Measurements from ENCODE around the gene TSPAN14.

TSPAN14 gene

GRCh38 chr10:80491251-80492102 lies 37.4 kb downstream of the TSPAN14 start:
- Mint-ChIP-seq H3K27me3 (no peaks in the 10 kb centered on the region), H3K4me3 (no peak overlapping the region), H3K4me1 (peaks cover 98% of the 10 kb centered on the region)

GRCh38 chr10:80492848-80493521 lies 38.9 kb downstream of the TSPAN14 start:
- peaks cover 98% of the 10 kb centered on the region for H3K4me1 Mint-ChIP-seq
- no peak for DNase-seq
- H3K9me3 Mint-ChIP-seq, result peaks cover 7% of the 10 kb centered on the region
- peak; percentile 48 for ATAC-seq
- H3K36me3 Mint-ChIP-seq (ENCODE audit: low read depth), result peaks cover 75% of the 10 kb centered on the region
- peak overlapping the region; percentile 58 for H3K4me3 Mint-ChIP-seq
- H3K27ac Mint-ChIP-seq, result peak overlapping the region; percentile 96
- H3K27me3 Mint-ChIP-seq, result no peaks in the 10 kb centered on the region

More at GRCh38 chr10:80491251-80492102, 37.4 kb downstream of the TSPAN14 start:
- peaks cover 67% of the 10 kb centered on the region for H3K36me3 Mint-ChIP-seq (ENCODE audit: low read depth)
- ATAC-seq, result no peak
- peak overlapping the region; percentile 69 for H3K27ac Mint-ChIP-seq
- DNase-seq, result no peak
- peaks cover 2% of the 10 kb centered on the region for H3K9me3 Mint-ChIP-seq

- H3K9me3 Mint-ChIP-seq, result peaks cover 7% of the 10 kb centered on the region
- ATAC-seq (peak; percentile 49), DNase-seq (no peak)
- H3K36me3 Mint-ChIP-seq (ENCODE audit: low read depth), result peaks cover 75% of the 10 kb centered on the region
- peaks cover 98% of the 10 kb centered on the region for H3K4me1 Mint-ChIP-seq
- H3K27me3 Mint-ChIP-seq, result no peaks in the 10 kb centered on the region
- peak overlapping the region; percentile 96 for H3K27ac Mint-ChIP-seq
- H3K4me3 Mint-ChIP-seq, result peak overlapping the region; percentile 58
Measured at GRCh38 chr10:80493522-80494051, 39.5 kb downstream of the TSPAN14 start.

GRCh38 chr10:80496555-80497172 lies 42.6 kb downstream of the TSPAN14 start:
- Mint-ChIP-seq H3K27ac (peak overlapping the region; percentile 96), H3K27me3 (no peaks in the 10 kb centered on the region), H3K4me1 (peaks cover 98% of the 10 kb centered on the region), H3K4me3 (no peak overlapping the region), H3K36me3 (ENCODE audit: low read depth) (peaks cover 46% of the 10 kb centered on the region), H3K9me3 (peaks cover 7% of the 10 kb centered on the region)
- no peak for DNase-seq
- ATAC-seq, result no peak

- Mint-ChIP-seq H3K36me3 (ENCODE audit: low read depth) (peaks cover 39% of the 10 kb centered on the region), H3K9me3 (peaks cover 7% of the 10 kb centered on the region), H3K4me3 (peak overlapping the region; percentile 54), H3K4me1 (peaks cover 98% of the 10 kb centered on the region), H3K27me3 (no peaks in the 10 kb centered on the region), H3K27ac (peak overlapping the region; percentile 96)
- DNase-seq (no peak), ATAC-seq (peak; percentile 3)
Measured at GRCh38 chr10:80497187-80498077, 43.3 kb downstream of the TSPAN14 start.

GRCh38 chr10:80498078-80498832 lies 44.1 kb downstream of the TSPAN14 start:
- ATAC-seq (peak; percentile 14), DNase-seq (no peak)
- peak overlapping the region; percentile 96 for H3K27ac Mint-ChIP-seq
- peak overlapping the region; percentile 54 for H3K4me3 Mint-ChIP-seq
- H3K9me3 Mint-ChIP-seq, result peaks cover 7% of the 10 kb centered on the region
- peaks cover 100% of the 10 kb centered on the region for H3K4me1 Mint-ChIP-seq
- peaks cover 35% of the 10 kb centered on the region for H3K36me3 Mint-ChIP-seq (ENCODE audit: low read depth)
- H3K27me3 Mint-ChIP-seq, result no peaks in the 10 kb centered on the region

- H3K27me3 Mint-ChIP-seq, result no peaks in the 10 kb centered on the region
- H3K4me3 Mint-ChIP-seq, result peak overlapping the region; percentile 54
- H3K36me3 Mint-ChIP-seq (ENCODE audit: low read depth), result peaks cover 30% of the 10 kb centered on the region
- H3K27ac Mint-ChIP-seq, result peak overlapping the region; percentile 96
- peaks cover 100% of the 10 kb centered on the region for H3K4me1 Mint-ChIP-seq
- ATAC-seq, result peak; percentile 83
- peak; percentile 80 for DNase-seq
- peaks cover 7% of the 10 kb centered on the region for H3K9me3 Mint-ChIP-seq
Measured at GRCh38 chr10:80498833-80499741, 45.0 kb downstream of the TSPAN14 start.

GRCh38 chr10:80500572-80501380 lies 46.7 kb downstream of the TSPAN14 start:
- H3K9me3 Mint-ChIP-seq, result peaks cover 7% of the 10 kb centered on the region
- ATAC-seq (peak; percentile 47), DNase-seq (peak; percentile 56)
- peak overlapping the region; percentile 96 for H3K27ac Mint-ChIP-seq
- H3K4me3 Mint-ChIP-seq, result peak overlapping the region; percentile 68
- H3K4me1 Mint-ChIP-seq, result peaks cover 99% of the 10 kb centered on the region
- H3K27me3 Mint-ChIP-seq, result no peaks in the 10 kb centered on the region
- H3K36me3 Mint-ChIP-seq (ENCODE audit: low read depth), result peaks cover 15% of the 10 kb centered on the region

- DNase-seq (no peak), ATAC-seq (no peak)
- peaks cover 6% of the 10 kb centered on the region for H3K9me3 Mint-ChIP-seq
- H3K4me1 Mint-ChIP-seq, result peaks cover 95% of the 10 kb centered on the region
- H3K4me3 Mint-ChIP-seq, result no peak overlapping the region
- peaks cover 10% of the 10 kb centered on the region for H3K36me3 Mint-ChIP-seq (ENCODE audit: low read depth)
- peak overlapping the region; percentile 96 for H3K27ac Mint-ChIP-seq
- no peaks in the 10 kb centered on the region for H3K27me3 Mint-ChIP-seq
Measured at GRCh38 chr10:80501381-80501912, 47.3 kb downstream of the TSPAN14 start.

- H3K9me3 Mint-ChIP-seq, result peaks cover under 1% of the 10 kb centered on the region
- peak overlapping the region; percentile 96 for H3K27ac Mint-ChIP-seq
- H3K4me3 Mint-ChIP-seq, result no peak overlapping the region
- ATAC-seq, result no peak
- DNase-seq, result no peak
- H3K4me1 Mint-ChIP-seq, result peaks cover 89% of the 10 kb centered on the region
- H3K36me3 Mint-ChIP-seq (ENCODE audit: low read depth), result peaks cover 4% of the 10 kb centered on the region
- H3K27me3 Mint-ChIP-seq, result no peaks in the 10 kb centered on the region
Measured at GRCh38 chr10:80501913-80502521, 47.9 kb downstream of the TSPAN14 start.

All from activated naive CD8-positive, alpha-beta T cell treated with anti-CD3 and anti-CD28 coated beads, Interleukin-2, amount 50 U/mL, for 24 hours (primary cell).